ENCODE results near the gene TIMP3.
A peak's percentile ranks its signal among the peaks of the same experiment; 100 is the strongest.
"Not testable (repeated sequence)": the region's sequence is repeated elsewhere in the genome, so short reads cannot be mapped to it uniquely, and the experiment has no call there.

The TIMP3 gene

DNA sequence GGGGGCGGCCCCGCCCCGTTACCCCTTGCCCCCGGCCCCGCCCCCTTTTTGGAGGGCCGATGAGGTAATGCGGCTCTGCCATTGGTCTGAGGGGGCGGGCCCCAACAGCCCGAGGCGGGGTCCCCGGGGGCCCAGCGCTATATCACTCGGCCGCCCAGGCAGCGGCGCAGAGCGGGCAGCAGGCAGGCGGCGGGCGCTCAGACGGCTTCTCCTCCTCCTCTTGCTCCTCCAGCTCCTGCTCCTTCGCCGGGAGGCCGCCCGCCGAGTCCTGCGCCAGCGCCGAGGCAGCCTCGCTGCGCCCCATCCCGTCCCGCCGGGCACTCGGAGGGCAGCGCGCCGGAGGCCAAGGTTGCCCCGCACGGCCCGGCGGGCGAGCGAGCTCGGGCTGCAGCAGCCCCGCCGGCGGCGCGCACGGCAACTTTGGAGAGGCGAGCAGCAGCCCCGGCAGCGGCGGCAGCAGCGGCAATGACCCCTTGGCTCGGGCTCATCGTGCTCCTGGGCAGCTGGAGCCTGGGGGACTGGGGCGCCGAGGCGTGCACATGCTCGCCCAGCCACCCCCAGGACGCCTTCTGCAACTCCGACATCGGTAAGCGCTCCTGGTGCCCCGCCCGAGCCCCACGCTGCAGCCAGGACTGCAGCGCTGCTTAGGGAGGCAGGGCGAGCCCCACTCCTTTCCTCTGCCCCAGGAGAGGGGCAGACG is at the start of gene TIMP3:
TSS of gene TIMP3 (plus strand) at position 169 of the 700 bp plus-strand sequence. CDS start at position 466, 297 bp downstream.
- peak; percentile 41 for DNase-seq (ENCODE audit: low spot score)
- ChIA-PET CTCF (interaction anchor here (0.5 kb wide), 1 partner anchor 160 kb away, joined by 3 read pairs; no protein-coding TSS in a partner anchor), POLR2A (ENCODE audit: low non-redundant PET) (no interaction called here)
- TF ChIP-seq, protein P1, sequence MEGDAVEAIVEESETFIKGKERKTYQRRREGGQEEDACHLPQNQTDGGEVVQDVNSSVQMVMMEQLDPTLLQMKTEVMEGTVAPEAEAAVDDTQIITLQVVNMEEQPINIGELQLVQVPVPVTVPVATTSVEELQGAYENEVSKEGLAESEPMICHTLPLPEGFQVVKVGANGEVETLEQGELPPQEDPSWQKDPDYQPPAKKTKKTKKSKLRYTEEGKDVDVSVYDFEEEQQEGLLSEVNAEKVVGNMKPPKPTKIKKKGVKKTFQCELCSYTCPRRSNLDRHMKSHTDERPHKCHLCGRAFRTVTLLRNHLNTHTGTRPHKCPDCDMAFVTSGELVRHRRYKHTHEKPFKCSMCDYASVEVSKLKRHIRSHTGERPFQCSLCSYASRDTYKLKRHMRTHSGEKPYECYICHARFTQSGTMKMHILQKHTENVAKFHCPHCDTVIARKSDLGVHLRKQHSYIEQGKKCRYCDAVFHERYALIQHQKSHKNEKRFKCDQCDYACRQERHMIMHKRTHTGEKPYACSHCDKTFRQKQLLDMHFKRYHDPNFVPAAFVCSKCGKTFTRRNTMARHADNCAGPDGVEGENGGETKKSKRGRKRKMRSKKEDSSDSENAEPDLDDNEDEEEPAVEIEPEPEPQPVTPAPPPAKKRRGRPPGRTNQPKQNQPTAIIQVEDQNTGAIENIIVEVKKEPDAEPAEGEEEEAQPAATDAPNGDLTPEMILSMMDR (conservative IDR thresholded peaks at IDR 0.05; ENCODE audit: low read depth), result no peak
- peak within 1 kb of the TSS; percentile 90 for H3K27ac ChIP-seq

DNA sequence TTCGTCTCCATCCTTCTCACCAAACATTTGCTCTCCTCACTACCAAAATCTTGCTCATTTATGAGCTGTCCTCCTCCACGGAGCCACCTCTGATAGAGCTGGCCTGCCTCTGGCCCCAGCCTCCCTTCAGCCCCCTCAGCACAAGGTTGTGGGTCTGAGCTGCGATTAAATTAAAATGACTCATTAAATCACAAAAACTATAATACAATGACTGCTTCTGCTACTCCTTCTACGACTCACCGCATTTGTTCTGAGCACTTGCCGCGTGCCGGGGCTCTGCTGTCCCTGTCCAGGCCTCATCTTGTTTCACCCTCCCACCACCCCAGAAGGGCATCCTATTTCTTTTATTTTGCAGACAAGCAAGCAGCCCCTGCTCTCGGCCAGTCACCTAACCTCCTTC is 49.2 kb upstream of the TIMP3 start:
- no peak overlapping the region for H3K27ac ChIP-seq
- TF ChIP-seq, protein P1 (conservative IDR thresholded peaks at IDR 0.05; ENCODE audit: low read depth), result no peak
- no peak for DNase-seq (ENCODE audit: low spot score)
- ChIA-PET CTCF (no interaction called here), POLR2A (ENCODE audit: low non-redundant PET) (no interaction called here)

DNA sequence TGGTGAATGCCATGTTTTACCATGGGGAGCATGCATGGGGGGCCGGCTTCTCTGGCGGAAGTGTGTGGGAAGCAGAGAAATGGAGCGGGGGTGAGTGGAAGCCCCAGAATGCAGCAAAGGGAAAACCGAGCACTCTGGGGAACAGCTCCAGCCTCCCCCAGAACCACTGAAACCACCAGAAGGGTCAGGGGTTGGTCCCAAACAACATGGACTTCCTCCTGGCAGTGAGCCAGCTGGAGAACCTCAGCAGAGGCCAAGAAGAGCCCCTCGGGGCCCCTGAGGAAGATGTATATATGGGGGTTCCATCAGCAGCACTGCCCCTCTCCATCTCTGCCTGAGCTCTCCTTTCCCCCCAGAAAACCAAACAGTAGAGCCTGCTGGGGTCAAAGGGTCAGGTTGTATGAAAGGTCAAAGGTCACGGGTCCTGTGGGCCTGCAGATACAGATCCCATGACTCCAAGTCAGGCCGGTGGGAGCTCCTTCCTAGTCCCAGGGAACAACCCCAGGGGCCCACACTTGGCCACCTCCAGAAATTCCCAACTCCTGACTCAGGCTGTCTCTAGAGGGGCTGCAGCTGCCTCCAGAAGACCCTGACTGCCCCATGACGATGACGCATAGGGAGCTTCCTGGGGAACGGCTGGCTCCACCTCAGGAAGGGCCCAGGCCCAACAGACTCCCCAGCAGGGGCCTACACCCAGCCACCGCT is 48.5 kb upstream of the TIMP3 start:
- TF ChIP-seq, protein P1 (conservative IDR thresholded peaks at IDR 0.05; ENCODE audit: low read depth), result no peak
- POLR2A ChIA-PET (ENCODE audit: low non-redundant PET), result no interaction called here
- no peak overlapping the region for H3K27ac ChIP-seq
- CTCF ChIA-PET, result no interaction called here
- no peak for DNase-seq (ENCODE audit: low spot score)

DNA sequence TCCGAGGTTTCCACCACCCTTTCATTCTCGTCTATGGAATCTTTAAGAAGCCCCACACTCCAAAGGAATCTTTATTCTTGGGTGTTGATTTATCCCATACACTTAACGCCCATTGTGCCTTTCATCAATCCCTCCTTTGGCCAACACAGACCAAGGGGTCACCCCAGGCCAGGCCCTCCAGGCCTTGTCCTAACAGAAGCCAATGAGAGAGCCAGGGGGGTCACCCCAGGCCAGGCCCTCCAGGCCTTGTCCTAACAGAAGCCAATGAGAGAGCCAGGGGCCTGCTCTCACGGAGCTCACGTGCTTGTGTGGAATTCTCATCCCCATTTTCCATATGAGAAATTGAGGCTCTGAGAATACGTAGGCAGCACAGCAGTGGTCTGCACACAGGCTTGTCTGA is 47.9 kb upstream of the TIMP3 start:
- CTCF ChIA-PET, result no interaction called here
- no peak overlapping the region for H3K27ac ChIP-seq
- POLR2A ChIA-PET (ENCODE audit: low non-redundant PET), result no interaction called here
- TF ChIP-seq, protein P1 (conservative IDR thresholded peaks at IDR 0.05; ENCODE audit: low read depth), result no peak
- DNase-seq (ENCODE audit: low spot score), result no peak

DNA sequence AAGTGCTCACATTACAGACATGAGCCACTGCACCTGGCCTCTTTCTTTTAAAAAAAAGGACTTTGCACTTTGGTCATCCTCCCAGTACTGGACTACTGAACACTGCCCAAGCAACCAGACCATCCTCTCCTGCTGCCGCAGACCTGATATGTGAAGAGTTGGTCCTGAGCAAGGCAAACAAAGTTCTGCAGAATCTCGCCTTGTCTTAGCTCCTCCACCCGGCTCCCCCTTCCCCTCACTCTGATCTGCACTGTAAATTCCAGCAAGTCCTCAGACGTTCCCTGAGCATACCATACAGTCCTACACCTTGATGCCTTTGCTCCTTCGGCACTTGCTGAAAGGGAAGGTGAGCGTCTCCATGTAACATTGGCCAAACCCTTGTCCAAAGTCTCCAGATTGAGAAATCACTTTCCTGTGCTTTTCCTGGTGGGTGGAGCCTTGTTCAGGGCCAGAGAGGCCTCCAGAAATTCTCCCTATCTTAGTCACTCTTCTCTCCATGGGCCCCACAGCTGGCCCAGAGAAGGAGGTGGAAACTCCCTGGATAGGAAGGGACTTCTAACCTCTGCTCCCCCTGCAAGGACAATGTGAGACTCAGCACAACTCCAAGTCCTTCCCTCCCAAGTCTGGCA is 47.0 kb upstream of the TIMP3 start:
- TF ChIP-seq, protein P1 (conservative IDR thresholded peaks at IDR 0.05; ENCODE audit: low read depth), result no peak
- H3K27ac ChIP-seq, result peak overlapping the region; percentile 33; the same call in 1 of the 2 replicates
- ChIA-PET CTCF (no interaction called here), POLR2A (ENCODE audit: low non-redundant PET) (no interaction called here)
- peak; percentile 29 for DNase-seq (ENCODE audit: low spot score)

DNA sequence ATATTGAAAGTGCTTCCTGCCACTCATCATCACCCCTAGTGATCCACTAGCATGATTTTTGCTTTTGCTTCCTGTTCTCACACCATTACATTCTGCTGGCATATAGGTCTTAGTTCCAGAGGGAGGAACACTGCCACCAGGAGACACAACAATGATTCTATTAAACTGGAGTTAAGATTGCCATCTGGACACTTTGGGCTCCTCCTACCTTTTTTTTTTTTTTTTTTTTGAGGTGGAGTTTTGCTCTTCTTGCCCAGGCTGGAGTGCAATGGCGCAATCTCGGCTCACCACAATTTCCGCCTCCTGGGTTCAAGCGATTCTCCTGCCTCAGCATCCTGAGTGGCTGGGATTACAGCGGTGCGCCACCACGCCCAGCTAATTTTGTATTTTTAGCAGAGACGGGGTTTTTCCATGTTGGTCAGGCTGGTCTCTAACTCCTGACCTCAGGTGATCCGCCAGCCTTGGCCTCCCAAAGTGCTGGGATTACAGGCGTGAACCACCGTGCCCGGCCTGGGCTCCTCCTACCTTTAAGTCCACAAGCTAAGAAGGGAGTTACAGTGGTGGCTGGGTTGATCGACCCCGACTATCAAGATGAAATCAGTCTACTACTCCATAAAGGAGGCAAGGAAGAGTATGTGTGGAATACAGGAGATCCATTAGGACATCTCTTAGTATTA is 44.3 kb upstream of the TIMP3 start:
- DNase-seq (ENCODE audit: low spot score); POLR2A ChIA-PET (ENCODE audit: low non-redundant PET); CTCF ChIA-PET; H3K27ac ChIP-seq: not testable (repeated sequence)
